Measurements from ENCODE around the gene PITPNC1. TPM values are rescaled to one million over a fixed set of nuclear protein-coding genes. Genes with fewer than 3 reads are reported as not detected.

Gene PITPNC1
- total and polyA plus RNA-seq, 2 of the 13 experiments (the other 11 are each of a cell fraction or from before 2014, with no cell fraction given): 4.1 to 5.7 TPM

DNA sequence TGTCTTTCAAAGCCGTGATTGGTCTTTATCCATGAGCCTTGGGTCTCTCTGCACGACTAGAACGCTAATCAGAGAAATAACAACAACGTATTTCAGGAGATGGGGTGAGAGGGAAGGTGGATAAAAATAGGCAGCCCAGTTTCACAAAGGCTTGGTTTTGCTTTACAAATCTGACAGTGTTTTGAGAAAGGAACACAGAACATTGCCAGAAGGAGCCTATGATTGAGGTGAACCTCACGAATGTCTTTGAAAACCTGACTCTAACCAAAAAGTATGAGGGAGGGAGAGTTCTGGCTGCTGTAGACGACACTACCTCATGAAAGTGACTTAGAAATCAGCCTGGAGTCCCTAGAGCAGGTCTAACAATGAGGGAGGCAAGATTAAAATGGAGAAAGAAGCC is 302.6 kb downstream of the PITPNC1 start:
- H3K4me1 ChIP-seq (ENCODE audit: insufficient read depth, low read length): peaks cover 9% of the 10 kb centered on the region
- FAIRE-seq: no peak
- H4K20me1 ChIP-seq (ENCODE audit: insufficient read depth, low read length): no peaks in the 10 kb centered on the region
- no peaks in the 10 kb centered on the region for H3K79me2 ChIP-seq (ENCODE audit: insufficient read depth, low read length)
- H3K36me3 ChIP-seq (replicated peaks in 1 of 2; ENCODE audit: control insufficient read depth in 1 of 2, insufficient read depth in 2 of 2, low read length in 2 of 2): no peaks in the 10 kb centered on the region
- H3K27ac ChIP-seq (ENCODE audit: extremely low read length, insufficient read depth, low read length): no peak overlapping the region
- in situ Hi-C loops (cut with HindIII; ENCODE audit: extremely low pct_ligation_motif_present, low pct_unique_long_range_greater_than_20kb): no loop called here
- H2AFZ ChIP-seq (ENCODE audit: low read length): no peak overlapping the region
- no peak overlapping the region for H3K9ac ChIP-seq (ENCODE audit: insufficient read depth, low read depth, low read length)
- CTCF ChIA-PET (ENCODE audit: low intra/inter-chr PET ratio, low total read pairs): no interaction called here
- H3K9me3 ChIP-seq (ENCODE audit: low read length): no peaks in the 10 kb centered on the region
- no peak for DNase-seq (ENCODE audit: low spot score)
- intact Hi-C loops (cut with micrococcal nuclease; ENCODE audit: unreplicated experiment): no loop called here
- no peak for ATAC-seq
- POLR2A ChIA-PET: no interaction called here
- no TSS peak for BruUV-seq (replicated peaks)
- H3K4me3 ChIP-seq (replicated peaks in 1 of 3; ENCODE audit: insufficient read depth in 1 of 3, low read depth in 2 of 3, low read length in 3 of 3): no peak overlapping the region
- H3K27me3 ChIP-seq (ENCODE audit: control insufficient read depth in 1 of 2, insufficient read depth in 2 of 2, low read length in 2 of 2): no peaks in the 10 kb centered on the region
- WGBS (ENCODE audit: low lambda C conversion rate): 71% methylated on average over 6 of the region's 6 CpGs
- TF ChIP-seq POLR2A (IDR thresholded peaks at IDR 0.05; ENCODE audit: insufficient read depth in 1 of 2, low read depth in 2 of 2, low read length in 2 of 2): no peak
- no peak for TF ChIP-seq ZMYM3 (CRISPR knock-in tag; IDR thresholded peaks at IDR 0.05)
- no peak overlapping the region for H3K4me2 ChIP-seq (ENCODE audit: low read depth, low read length)

DNA sequence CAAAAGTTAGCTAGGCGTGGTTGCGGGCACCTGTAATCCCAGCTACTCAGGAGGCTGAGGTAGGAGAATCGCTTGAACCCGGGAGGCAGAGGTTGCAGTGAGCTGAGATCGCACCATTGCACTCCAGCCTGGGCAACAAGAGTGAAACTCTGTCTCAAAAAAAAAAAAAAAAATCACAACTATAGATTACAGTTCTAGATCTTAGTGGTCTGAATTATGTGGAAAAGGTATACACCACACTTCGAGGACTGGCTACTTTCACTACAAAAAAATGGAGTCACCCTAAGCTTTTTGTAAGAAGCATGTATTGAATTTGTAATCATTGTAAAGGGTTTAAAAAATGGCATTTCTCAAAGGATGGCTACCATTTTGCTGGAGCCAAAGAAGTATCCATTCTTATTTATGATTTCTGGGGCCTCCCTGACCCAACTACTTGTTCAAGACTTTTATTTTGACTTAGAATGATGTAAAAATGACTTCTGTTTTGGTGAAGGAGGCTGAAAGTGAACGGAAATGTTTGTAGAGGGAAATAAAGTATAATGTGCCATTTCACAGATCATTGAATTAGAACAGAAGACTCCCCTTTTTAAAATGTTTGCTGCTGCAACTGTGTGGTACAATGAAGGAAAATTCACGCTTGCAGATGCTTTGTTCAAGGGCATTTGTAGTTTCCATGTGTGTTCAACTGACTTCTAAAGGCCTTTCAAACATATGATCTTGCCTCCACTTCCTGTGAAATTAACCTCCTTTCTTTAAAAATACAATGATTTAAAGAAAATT is 303.6 kb downstream of the PITPNC1 start:
- ATAC-seq (no peak), DNase-seq (ENCODE audit: low spot score) (no peak), FAIRE-seq (no peak)
- Histone ChIP-seq H3K4me1 (ENCODE audit: insufficient read depth, low read length) (peaks cover 9% of the 10 kb centered on the region), H3K27ac (ENCODE audit: extremely low read length, insufficient read depth, low read length) (no peak overlapping the region), H3K4me2 (ENCODE audit: low read depth, low read length) (no peak overlapping the region), H3K79me2 (ENCODE audit: insufficient read depth, low read length) (no peaks in the 10 kb centered on the region), H3K9me3 (ENCODE audit: low read length) (no peaks in the 10 kb centered on the region), H3K36me3 (replicated peaks in 1 of 2; ENCODE audit: control insufficient read depth in 1 of 2, insufficient read depth in 2 of 2, low read length in 2 of 2) (no peaks in the 10 kb centered on the region), H4K20me1 (ENCODE audit: insufficient read depth, low read length) (no peaks in the 10 kb centered on the region), H3K4me3 (replicated peaks in 1 of 3; ENCODE audit: insufficient read depth in 1 of 3, low read depth in 2 of 3, low read length in 3 of 3) (no peak overlapping the region), H3K9ac (ENCODE audit: insufficient read depth, low read depth, low read length) (no peak overlapping the region), H3K27me3 (ENCODE audit: control insufficient read depth in 1 of 2, insufficient read depth in 2 of 2, low read length in 2 of 2) (no peaks in the 10 kb centered on the region), H2AFZ (ENCODE audit: low read length) (no peak overlapping the region)
- CTCF ChIA-PET (ENCODE audit: low intra/inter-chr PET ratio, low total read pairs): no interaction called here
- intact Hi-C loops (cut with micrococcal nuclease; ENCODE audit: unreplicated experiment): no loop called here
- no TSS peak for BruUV-seq (replicated peaks)
- 77% methylated on average over 8 of the region's 8 CpGs for WGBS (ENCODE audit: low lambda C conversion rate)
- in situ Hi-C loops (cut with HindIII; ENCODE audit: extremely low pct_ligation_motif_present, low pct_unique_long_range_greater_than_20kb): no loop called here
- POLR2A ChIA-PET: no interaction called here
- TF ChIP-seq PHB2 (IDR thresholded peaks at IDR 0.05; ENCODE audit: partially characterized antibody) (no peak), ZNF331 (CRISPR knock-in tag; IDR thresholded peaks at IDR 0.05) (no peak), ZNF510 (CRISPR knock-in tag; IDR thresholded peaks at IDR 0.05; ENCODE audit: low read depth) (no peak)
- TF ChIP-seq, protein P1, sequence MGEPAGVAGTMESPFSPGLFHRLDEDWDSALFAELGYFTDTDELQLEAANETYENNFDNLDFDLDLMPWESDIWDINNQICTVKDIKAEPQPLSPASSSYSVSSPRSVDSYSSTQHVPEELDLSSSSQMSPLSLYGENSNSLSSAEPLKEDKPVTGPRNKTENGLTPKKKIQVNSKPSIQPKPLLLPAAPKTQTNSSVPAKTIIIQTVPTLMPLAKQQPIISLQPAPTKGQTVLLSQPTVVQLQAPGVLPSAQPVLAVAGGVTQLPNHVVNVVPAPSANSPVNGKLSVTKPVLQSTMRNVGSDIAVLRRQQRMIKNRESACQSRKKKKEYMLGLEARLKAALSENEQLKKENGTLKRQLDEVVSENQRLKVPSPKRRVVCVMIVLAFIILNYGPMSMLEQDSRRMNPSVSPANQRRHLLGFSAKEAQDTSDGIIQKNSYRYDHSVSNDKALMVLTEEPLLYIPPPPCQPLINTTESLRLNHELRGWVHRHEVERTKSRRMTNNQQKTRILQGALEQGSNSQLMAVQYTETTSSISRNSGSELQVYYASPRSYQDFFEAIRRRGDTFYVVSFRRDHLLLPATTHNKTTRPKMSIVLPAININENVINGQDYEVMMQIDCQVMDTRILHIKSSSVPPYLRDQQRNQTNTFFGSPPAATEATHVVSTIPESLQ (CRISPR knock-in tag; conservative IDR thresholded peaks at IDR 0.05): no peak
- TF ChIP-seq, protein P2, sequence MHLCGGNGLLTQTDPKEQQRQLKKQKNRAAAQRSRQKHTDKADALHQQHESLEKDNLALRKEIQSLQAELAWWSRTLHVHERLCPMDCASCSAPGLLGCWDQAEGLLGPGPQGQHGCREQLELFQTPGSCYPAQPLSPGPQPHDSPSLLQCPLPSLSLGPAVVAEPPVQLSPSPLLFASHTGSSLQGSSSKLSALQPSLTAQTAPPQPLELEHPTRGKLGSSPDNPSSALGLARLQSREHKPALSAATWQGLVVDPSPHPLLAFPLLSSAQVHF (CRISPR knock-in tag; IDR thresholded peaks at IDR 0.05): no peak
- TF ChIP-seq, protein P3, sequence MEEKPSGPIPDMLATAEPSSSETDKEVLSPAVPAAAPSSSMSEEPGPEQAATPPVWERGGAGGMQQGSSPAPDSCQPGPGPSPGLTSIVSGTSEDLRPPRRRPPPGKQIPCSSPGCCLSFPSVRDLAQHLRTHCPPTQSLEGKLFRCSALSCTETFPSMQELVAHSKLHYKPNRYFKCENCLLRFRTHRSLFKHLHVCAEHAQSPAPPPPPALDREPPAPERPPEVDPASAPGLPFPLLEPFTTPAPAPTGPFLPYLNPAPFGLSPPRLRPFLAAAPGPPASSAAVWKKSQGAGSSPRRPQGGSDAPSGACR (CRISPR knock-in tag; IDR thresholded peaks at IDR 0.05): no peak
